ENCODE data around the gene CLMN.

CLMN gene

GRCh38 chr14:95222151-95222631 lies 97.5 kb downstream of the CLMN start:
- TF ChIP-seq EZH2 (IDR thresholded peaks at IDR 0.05) (no peak), FOXP2 (optimal IDR thresholded peaks at IDR 0.05; ENCODE audit: control extremely low read depth, extremely low read length, insufficient read depth) (no peak), POLR2AphosphoS5 (IDR thresholded peaks at IDR 0.05; ENCODE audit: borderline replicate concordance, low read depth, low read length) (no peak)
- Histone ChIP-seq H3K9ac (ENCODE audit: insufficient read length) (no peak overlapping the region), H3K4me3 (no peak overlapping the region), H3K27ac (no peak overlapping the region), H3K36me3 (ENCODE audit: insufficient read depth, low read length) (no peaks in the 10 kb centered on the region), H3K9me3 (ENCODE audit: low read depth, low read length) (no peaks in the 10 kb centered on the region)
- no peak for DNase-seq (ENCODE audit: low read depth, low spot score)

- Histone ChIP-seq H3K36me3 (ENCODE audit: insufficient read depth, low read length) (no peaks in the 10 kb centered on the region), H3K4me3 (no peak overlapping the region), H3K27ac (peak overlapping the region; percentile 15; the same call in 1 of the 2 replicates), H3K9ac (ENCODE audit: insufficient read length) (no peak overlapping the region), H3K9me3 (ENCODE audit: low read depth, low read length) (no peaks in the 10 kb centered on the region)
- no peak for DNase-seq (ENCODE audit: low read depth, low spot score)
- no peak for TF ChIP-seq EZH2 (IDR thresholded peaks at IDR 0.05)
- TF ChIP-seq FOXP2 (optimal IDR thresholded peaks at IDR 0.05; ENCODE audit: control extremely low read depth, extremely low read length, insufficient read depth) = no peak
- TF ChIP-seq POLR2AphosphoS5 (IDR thresholded peaks at IDR 0.05; ENCODE audit: borderline replicate concordance, low read depth, low read length) = no peak
Measured at GRCh38 chr14:95221531-95221930, 98.2 kb downstream of the CLMN start.

GRCh38 chr14:95220663-95221231 lies 99.0 kb downstream of the CLMN start:
- Histone ChIP-seq H3K9me3 (ENCODE audit: low read depth, low read length) (no peaks in the 10 kb centered on the region), H3K27ac (peak overlapping the region; percentile 15; the same call in 1 of the 2 replicates), H3K4me3 (no peak overlapping the region), H3K9ac (ENCODE audit: insufficient read length) (no peak overlapping the region), H3K36me3 (ENCODE audit: insufficient read depth, low read length) (no peaks in the 10 kb centered on the region)
- no peak for DNase-seq (ENCODE audit: low read depth, low spot score)
- TF ChIP-seq FOXP2 (optimal IDR thresholded peaks at IDR 0.05; ENCODE audit: control extremely low read depth, extremely low read length, insufficient read depth) (no peak), POLR2AphosphoS5 (IDR thresholded peaks at IDR 0.05; ENCODE audit: borderline replicate concordance, low read depth, low read length) (no peak), EZH2 (IDR thresholded peaks at IDR 0.05) (no peak)

- Histone ChIP-seq H3K9ac (ENCODE audit: insufficient read length) (no peak overlapping the region), H3K27ac (no peak overlapping the region), H3K36me3 (ENCODE audit: insufficient read depth, low read length) (no peaks in the 10 kb centered on the region), H3K9me3 (ENCODE audit: low read depth, low read length) (no peaks in the 10 kb centered on the region), H3K4me3 (no peak overlapping the region)
- no peak for DNase-seq (ENCODE audit: low read depth, low spot score)
- TF ChIP-seq POLR2AphosphoS5 (IDR thresholded peaks at IDR 0.05; ENCODE audit: borderline replicate concordance, low read depth, low read length) (no peak), EZH2 (IDR thresholded peaks at IDR 0.05) (no peak), FOXP2 (optimal IDR thresholded peaks at IDR 0.05; ENCODE audit: control extremely low read depth, extremely low read length, insufficient read depth) (no peak)
Measured at GRCh38 chr14:95218472-95219193, 101.1 kb downstream of the CLMN start.

- no peaks in the 10 kb centered on the region for H3K36me3 ChIP-seq (ENCODE audit: insufficient read depth, low read length)
- no peak overlapping the region for H3K9ac ChIP-seq (ENCODE audit: insufficient read length)
- no peaks in the 10 kb centered on the region for H3K9me3 ChIP-seq (ENCODE audit: low read depth, low read length)
- TF ChIP-seq POLR2AphosphoS5 (IDR thresholded peaks at IDR 0.05; ENCODE audit: borderline replicate concordance, low read depth, low read length) (no peak), EZH2 (IDR thresholded peaks at IDR 0.05) (no peak), FOXP2 (optimal IDR thresholded peaks at IDR 0.05; ENCODE audit: control extremely low read depth, extremely low read length, insufficient read depth) (no peak)
- no peak overlapping the region for H3K4me3 ChIP-seq
- no peak overlapping the region for H3K27ac ChIP-seq
- no peak for DNase-seq (ENCODE audit: low read depth, low spot score)
Measured at GRCh38 chr14:95218006-95218405, 101.7 kb downstream of the CLMN start.

GRCh38 chr14:95217391-95217900 lies 102.3 kb downstream of the CLMN start:
- no peak overlapping the region for H3K27ac ChIP-seq

GRCh38 chr14:95216008-95216407 lies 103.7 kb downstream of the CLMN start:
- DNase-seq (ENCODE audit: low read depth, low spot score) = no peak
- H3K36me3 ChIP-seq (ENCODE audit: insufficient read depth, low read length) = no peaks in the 10 kb centered on the region
- no peaks in the 10 kb centered on the region for H3K9me3 ChIP-seq (ENCODE audit: low read depth, low read length)
- no peak overlapping the region for H3K4me3 ChIP-seq
- H3K27ac ChIP-seq = no peak overlapping the region
- TF ChIP-seq POLR2AphosphoS5 (IDR thresholded peaks at IDR 0.05; ENCODE audit: borderline replicate concordance, low read depth, low read length) (no peak), FOXP2 (optimal IDR thresholded peaks at IDR 0.05; ENCODE audit: control extremely low read depth, extremely low read length, insufficient read depth) (no peak), EZH2 (IDR thresholded peaks at IDR 0.05) (no peak)
- no peak overlapping the region for H3K9ac ChIP-seq (ENCODE audit: insufficient read length)

More at GRCh38 chr14:95217391-95217900, 102.3 kb downstream of the CLMN start:
- TF ChIP-seq POLR2AphosphoS5 (IDR thresholded peaks at IDR 0.05; ENCODE audit: borderline replicate concordance, low read depth, low read length) (no peak), FOXP2 (optimal IDR thresholded peaks at IDR 0.05; ENCODE audit: control extremely low read depth, extremely low read length, insufficient read depth) (no peak), EZH2 (IDR thresholded peaks at IDR 0.05) (no peak)
- Histone ChIP-seq H3K9ac (ENCODE audit: insufficient read length) (no peak overlapping the region), H3K36me3 (ENCODE audit: insufficient read depth, low read length) (no peaks in the 10 kb centered on the region), H3K4me3 (no peak overlapping the region), H3K9me3 (ENCODE audit: low read depth, low read length) (no peaks in the 10 kb centered on the region)
- DNase-seq (ENCODE audit: low read depth, low spot score) = no peak

GRCh38 chr14:95215094-95215725 lies 104.5 kb downstream of the CLMN start:
- H3K36me3 ChIP-seq (ENCODE audit: insufficient read depth, low read length) = no peaks in the 10 kb centered on the region
- H3K9ac ChIP-seq (ENCODE audit: insufficient read length) = no peak overlapping the region
- no peak for DNase-seq (ENCODE audit: low read depth, low spot score)
- no peak overlapping the region for H3K27ac ChIP-seq
- H3K4me3 ChIP-seq = no peak overlapping the region
- H3K9me3 ChIP-seq (ENCODE audit: low read depth, low read length) = no peaks in the 10 kb centered on the region
- TF ChIP-seq EZH2 (IDR thresholded peaks at IDR 0.05) (no peak), POLR2AphosphoS5 (IDR thresholded peaks at IDR 0.05; ENCODE audit: borderline replicate concordance, low read depth, low read length) (no peak), FOXP2 (optimal IDR thresholded peaks at IDR 0.05; ENCODE audit: control extremely low read depth, extremely low read length, insufficient read depth) (no peak)
